Measurements from ENCODE around the gene CDH13.

The CDH13 gene

DNA sequence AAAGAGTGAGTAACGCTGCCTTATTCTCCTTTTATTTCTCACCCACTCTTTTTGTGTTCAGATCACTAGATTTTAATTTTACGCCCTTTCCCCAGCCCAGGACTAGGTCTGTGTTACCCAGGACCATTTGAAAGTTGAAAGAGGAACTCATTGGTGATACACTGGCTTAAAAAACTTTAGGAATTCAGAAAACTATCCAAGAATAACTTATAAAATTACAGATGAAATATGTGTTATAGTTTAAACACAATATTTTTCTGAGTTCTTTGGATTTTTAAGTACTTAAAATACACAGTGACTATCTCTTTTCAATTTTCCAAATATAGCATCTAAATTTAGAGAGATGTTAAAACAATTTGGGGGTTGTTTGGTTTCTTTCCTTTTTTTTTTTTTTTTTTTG lies 385.2 kb downstream of the CDH13 start:
- Mint-ChIP-seq H3K9me3 (no peaks in the 10 kb centered on the region), H3K4me1 (no peaks in the 10 kb centered on the region), H3K36me3 (ENCODE audit: insufficient read depth) (no peaks in the 10 kb centered on the region), H3K27me3 (peaks cover 29% of the 10 kb centered on the region), H3K27ac (ENCODE audit: low read depth) (no peak overlapping the region), H3K4me3 (no peak overlapping the region)
- DNase-seq (ENCODE audit: low spot score in 2 of 2), result no peak
- ATAC-seq (replicated peaks; ENCODE audit: extremely low read depth, poor library complexity, severe bottlenecking), result no peak

GRCh38 chr16:83013071-83013470 lies 386.3 kb downstream of the CDH13 start:
- ATAC-seq (replicated peaks; ENCODE audit: extremely low read depth, poor library complexity, severe bottlenecking) (no peak), DNase-seq (ENCODE audit: low spot score in 2 of 2) (no peak)
- no peak overlapping the region for H3K4me3 Mint-ChIP-seq
- peaks cover 23% of the 10 kb centered on the region for H3K27me3 Mint-ChIP-seq
- H3K4me1 Mint-ChIP-seq, result no peaks in the 10 kb centered on the region
- H3K9me3 Mint-ChIP-seq, result no peaks in the 10 kb centered on the region
- H3K27ac Mint-ChIP-seq (ENCODE audit: low read depth), result no peak overlapping the region
- no peaks in the 10 kb centered on the region for H3K36me3 Mint-ChIP-seq (ENCODE audit: insufficient read depth)

GRCh38 chr16:83019963-83020362 lies 393.2 kb downstream of the CDH13 start:
- no peaks in the 10 kb centered on the region for H3K9me3 Mint-ChIP-seq
- no peaks in the 10 kb centered on the region for H3K36me3 Mint-ChIP-seq (ENCODE audit: insufficient read depth)
- DNase-seq (ENCODE audit: low spot score in 2 of 2) (no peak), ATAC-seq (replicated peaks; ENCODE audit: extremely low read depth, poor library complexity, severe bottlenecking) (no peak)
- peaks cover 9% of the 10 kb centered on the region for H3K27me3 Mint-ChIP-seq
- H3K4me3 Mint-ChIP-seq, result no peak overlapping the region
- H3K4me1 Mint-ChIP-seq, result no peaks in the 10 kb centered on the region
- H3K27ac Mint-ChIP-seq (ENCODE audit: low read depth), result no peak overlapping the region

- Mint-ChIP-seq H3K4me1 (no peaks in the 10 kb centered on the region), H3K36me3 (ENCODE audit: insufficient read depth) (no peaks in the 10 kb centered on the region), H3K27ac (ENCODE audit: low read depth) (no peak overlapping the region), H3K27me3 (peaks cover 9% of the 10 kb centered on the region), H3K9me3 (no peaks in the 10 kb centered on the region), H3K4me3 (no peak overlapping the region)
- DNase-seq (ENCODE audit: low spot score in 2 of 2), result no peak
- ATAC-seq (replicated peaks; ENCODE audit: extremely low read depth, poor library complexity, severe bottlenecking), result no peak
Measured at GRCh38 chr16:83021045-83021444, 394.3 kb downstream of the CDH13 start.

GRCh38 chr16:83021746-83022145 lies 395.0 kb downstream of the CDH13 start:
- no peaks in the 10 kb centered on the region for H3K4me1 Mint-ChIP-seq
- ATAC-seq (replicated peaks; ENCODE audit: extremely low read depth, poor library complexity, severe bottlenecking) (no peak), DNase-seq (ENCODE audit: low spot score in 2 of 2) (no peak)
- no peak overlapping the region for H3K4me3 Mint-ChIP-seq
- no peaks in the 10 kb centered on the region for H3K9me3 Mint-ChIP-seq
- no peaks in the 10 kb centered on the region for H3K36me3 Mint-ChIP-seq (ENCODE audit: insufficient read depth)
- H3K27ac Mint-ChIP-seq (ENCODE audit: low read depth), result no peak overlapping the region
- H3K27me3 Mint-ChIP-seq, result peaks cover 9% of the 10 kb centered on the region

GRCh38 chr16:83023011-83023410 lies 396.2 kb downstream of the CDH13 start:
- ATAC-seq (replicated peaks; ENCODE audit: extremely low read depth, poor library complexity, severe bottlenecking), result no peak
- no peak overlapping the region for H3K4me3 Mint-ChIP-seq
- no peaks in the 10 kb centered on the region for H3K9me3 Mint-ChIP-seq
- H3K27ac Mint-ChIP-seq (ENCODE audit: low read depth), result no peak overlapping the region
- DNase-seq (ENCODE audit: low spot score in 2 of 2), result no peak
- no peaks in the 10 kb centered on the region for H3K4me1 Mint-ChIP-seq
- H3K27me3 Mint-ChIP-seq, result peaks cover 9% of the 10 kb centered on the region
- H3K36me3 Mint-ChIP-seq (ENCODE audit: insufficient read depth), result no peaks in the 10 kb centered on the region

DNA sequence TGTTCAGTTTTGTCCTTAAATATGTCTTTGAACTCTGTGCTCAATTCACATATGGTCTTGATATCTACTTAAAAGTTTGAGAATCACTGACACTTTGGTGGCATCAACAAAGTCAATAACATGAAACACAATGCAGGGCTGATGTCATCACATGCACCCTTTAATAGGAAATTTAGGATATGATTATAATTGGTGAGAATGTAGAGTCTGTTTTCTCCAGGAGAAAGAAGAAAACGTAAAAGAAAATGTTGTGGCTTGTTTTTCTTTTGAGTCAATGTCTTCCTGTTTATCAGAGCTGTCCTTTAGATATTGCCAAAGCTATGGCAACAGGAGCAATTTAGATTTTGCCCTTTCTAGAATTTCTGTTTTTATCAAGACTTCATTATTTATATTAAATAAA lies 396.9 kb downstream of the CDH13 start:
- no peak for DNase-seq (ENCODE audit: low spot score in 2 of 2)
- H3K27me3 Mint-ChIP-seq, result peaks cover 9% of the 10 kb centered on the region
- no peaks in the 10 kb centered on the region for H3K36me3 Mint-ChIP-seq (ENCODE audit: insufficient read depth)
- no peak for ATAC-seq (replicated peaks; ENCODE audit: extremely low read depth, poor library complexity, severe bottlenecking)
- no peak overlapping the region for H3K27ac Mint-ChIP-seq (ENCODE audit: low read depth)
- no peak overlapping the region for H3K4me3 Mint-ChIP-seq
- no peaks in the 10 kb centered on the region for H3K9me3 Mint-ChIP-seq
- no peaks in the 10 kb centered on the region for H3K4me1 Mint-ChIP-seq

- Mint-ChIP-seq H3K4me1 (no peaks in the 10 kb centered on the region), H3K27ac (ENCODE audit: low read depth) (no peak overlapping the region), H3K9me3 (peaks cover 5% of the 10 kb centered on the region), H3K36me3 (ENCODE audit: insufficient read depth) (no peaks in the 10 kb centered on the region), H3K4me3 (no peak overlapping the region), H3K27me3 (peaks cover 7% of the 10 kb centered on the region)
- DNase-seq (ENCODE audit: low spot score in 2 of 2) (no peak), ATAC-seq (replicated peaks; ENCODE audit: extremely low read depth, poor library complexity, severe bottlenecking) (no peak)
Measured at GRCh38 chr16:83027973-83028372, 401.2 kb downstream of the CDH13 start.

DNA sequence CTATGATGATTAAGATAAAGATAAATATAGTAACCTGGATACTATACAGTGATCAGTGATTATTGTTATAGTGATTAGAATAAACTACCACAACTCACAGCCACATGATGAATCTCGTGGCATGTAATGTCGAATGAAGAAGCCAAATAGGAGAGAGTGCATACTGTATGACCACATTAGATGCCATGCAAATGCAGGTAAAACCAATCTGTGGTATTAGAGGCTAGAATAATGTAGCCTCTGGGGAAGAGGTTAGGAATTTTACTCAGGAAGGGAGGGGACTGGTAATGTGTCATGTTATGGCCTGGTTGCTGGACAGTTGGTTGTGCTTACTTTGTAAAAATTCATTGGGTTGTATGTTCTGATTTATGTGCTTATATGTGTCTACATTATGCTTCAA lies 402.7 kb downstream of the CDH13 start:
- ATAC-seq (replicated peaks; ENCODE audit: extremely low read depth, poor library complexity, severe bottlenecking) (no peak), DNase-seq (ENCODE audit: low spot score in 2 of 2) (no peak)
- Mint-ChIP-seq H3K27me3 (no peaks in the 10 kb centered on the region), H3K27ac (ENCODE audit: low read depth) (no peak overlapping the region), H3K4me1 (no peaks in the 10 kb centered on the region), H3K4me3 (no peak overlapping the region), H3K9me3 (peaks cover 5% of the 10 kb centered on the region), H3K36me3 (ENCODE audit: insufficient read depth) (no peaks in the 10 kb centered on the region)

DNA sequence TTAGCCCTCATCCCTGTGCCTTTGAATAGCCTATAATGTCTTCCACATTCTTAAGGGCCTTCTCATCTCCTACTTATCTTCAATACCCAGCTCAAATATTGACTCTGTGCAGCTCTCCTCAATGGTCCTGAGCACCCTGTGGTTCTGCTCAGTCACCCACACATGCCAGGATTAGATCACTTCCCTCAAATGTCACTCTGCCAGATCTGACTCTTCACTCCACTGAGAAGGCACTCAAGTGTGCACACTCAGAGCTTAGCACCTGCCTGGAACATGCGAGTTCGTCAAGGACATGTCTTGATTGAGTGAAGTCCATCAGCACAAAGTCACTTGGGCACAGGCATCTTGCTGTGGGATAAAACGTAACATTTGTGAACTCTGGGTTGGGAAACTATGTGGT lies 404.8 kb downstream of the CDH13 start:
- Mint-ChIP-seq H3K9me3 (peaks cover 5% of the 10 kb centered on the region), H3K36me3 (ENCODE audit: insufficient read depth) (no peaks in the 10 kb centered on the region), H3K4me1 (no peaks in the 10 kb centered on the region), H3K27me3 (peaks cover 11% of the 10 kb centered on the region), H3K27ac (ENCODE audit: low read depth) (no peak overlapping the region), H3K4me3 (no peak overlapping the region)
- DNase-seq (ENCODE audit: low spot score in 2 of 2) (no peak), ATAC-seq (replicated peaks; ENCODE audit: extremely low read depth, poor library complexity, severe bottlenecking) (no peak)

- H3K27ac Mint-ChIP-seq (ENCODE audit: low read depth), result no peak overlapping the region
- ATAC-seq (replicated peaks; ENCODE audit: extremely low read depth, poor library complexity, severe bottlenecking) (no peak), DNase-seq (ENCODE audit: low spot score in 2 of 2) (no peak)
- no peaks in the 10 kb centered on the region for H3K9me3 Mint-ChIP-seq
- peaks cover 11% of the 10 kb centered on the region for H3K27me3 Mint-ChIP-seq
- no peaks in the 10 kb centered on the region for H3K36me3 Mint-ChIP-seq (ENCODE audit: insufficient read depth)
- peaks cover 5% of the 10 kb centered on the region for H3K4me1 Mint-ChIP-seq
- no peak overlapping the region for H3K4me3 Mint-ChIP-seq
Measured at GRCh38 chr16:83037102-83037501, 410.3 kb downstream of the CDH13 start.

DNA sequence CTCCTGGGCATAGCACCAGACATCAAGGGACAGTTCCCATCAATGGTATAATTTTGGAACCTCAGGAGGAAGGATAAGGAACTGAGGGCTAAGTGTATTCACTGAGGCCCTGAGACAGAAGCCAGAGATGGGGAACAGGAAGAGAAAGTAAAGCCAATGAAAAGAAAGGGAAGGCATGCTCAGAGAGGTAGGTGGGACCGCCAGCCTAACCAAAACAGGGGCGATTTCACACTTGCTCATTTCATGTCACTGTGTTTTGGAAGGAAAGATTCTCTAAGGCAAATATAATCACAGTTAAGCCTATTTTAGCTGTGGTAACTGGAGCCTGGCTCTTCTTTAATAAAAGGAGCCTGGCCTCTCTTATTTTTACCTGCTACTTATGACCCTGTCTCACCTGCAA lies 411.1 kb downstream of the CDH13 start:
- no peak for ATAC-seq (replicated peaks; ENCODE audit: extremely low read depth, poor library complexity, severe bottlenecking)
- H3K9me3 Mint-ChIP-seq, result no peaks in the 10 kb centered on the region

GRCh38 chr16:83040174-83040573 lies 413.4 kb downstream of the CDH13 start:
- peaks cover 7% of the 10 kb centered on the region for H3K27me3 Mint-ChIP-seq
- no peak for ATAC-seq (replicated peaks; ENCODE audit: extremely low read depth, poor library complexity, severe bottlenecking)
- no peaks in the 10 kb centered on the region for H3K9me3 Mint-ChIP-seq
- H3K4me1 Mint-ChIP-seq, result peaks cover 5% of the 10 kb centered on the region
- no peak overlapping the region for H3K4me3 Mint-ChIP-seq
- no peak for DNase-seq (ENCODE audit: low spot score in 2 of 2)
- H3K27ac Mint-ChIP-seq (ENCODE audit: low read depth), result no peak overlapping the region
- no peaks in the 10 kb centered on the region for H3K36me3 Mint-ChIP-seq (ENCODE audit: insufficient read depth)

More for the DNA sequence above, 411.1 kb downstream of the CDH13 start:
- no peak for DNase-seq (ENCODE audit: low spot score in 2 of 2)
- no peaks in the 10 kb centered on the region for H3K36me3 Mint-ChIP-seq (ENCODE audit: insufficient read depth)
- no peak overlapping the region for H3K27ac Mint-ChIP-seq (ENCODE audit: low read depth)
- H3K4me3 Mint-ChIP-seq, result no peak overlapping the region
- peaks cover 5% of the 10 kb centered on the region for H3K4me1 Mint-ChIP-seq
- H3K27me3 Mint-ChIP-seq, result peaks cover 11% of the 10 kb centered on the region

- Mint-ChIP-seq H3K36me3 (ENCODE audit: insufficient read depth) (no peaks in the 10 kb centered on the region), H3K4me1 (peaks cover 5% of the 10 kb centered on the region), H3K27me3 (no peaks in the 10 kb centered on the region), H3K27ac (ENCODE audit: low read depth) (no peak overlapping the region), H3K9me3 (no peaks in the 10 kb centered on the region), H3K4me3 (no peak overlapping the region)
- DNase-seq (ENCODE audit: low spot score in 2 of 2), result no peak
- ATAC-seq (replicated peaks; ENCODE audit: extremely low read depth, poor library complexity, severe bottlenecking), result no peak
Measured at GRCh38 chr16:83044589-83044988, 417.8 kb downstream of the CDH13 start.
